ENCODE data around the gene ZDHHC19. TPM values are rescaled to one million over a fixed set of nuclear protein-coding genes. Genes with fewer than 3 reads are reported as not detected.

ZDHHC19 gene
- total and polyA plus RNA-seq, 2 donors (not counting 1 experiment from before 2014, with no cell fraction given), result not detected

- peak; percentile 11 to 28 for DNase-seq (ENCODE audit: low read depth in 2 of 2)
- no peak overlapping the region for H3K4me2 ChIP-seq (ENCODE audit: extremely low read depth, insufficient read depth, low read length)
- no peaks in the 10 kb centered on the region for H3K27me3 ChIP-seq (ENCODE audit: control insufficient read depth, insufficient read depth, low read length)
- TF ChIP-seq EZH2 (IDR thresholded peaks at IDR 0.05; ENCODE audit: low read length, missing control alignments) (no peak), CTCF (conservative IDR thresholded peaks at IDR 0.05 in 1 of 2, IDR thresholded peaks at IDR 0.05 in 1 of 2; ENCODE audit: low read depth in 1 of 2, low read length in 2 of 2) (no peak)
- no peaks in the 10 kb centered on the region for H3K9me3 ChIP-seq (ENCODE audit: control insufficient read depth, insufficient read depth, low read depth, low read length)
- no peaks in the 10 kb centered on the region for H3K4me1 ChIP-seq (ENCODE audit: control insufficient read depth, extremely low read depth, insufficient read depth, low read length)
- H4K20me1 ChIP-seq (ENCODE audit: control insufficient read depth, extremely low read depth, insufficient read depth, low read length), result no peaks in the 10 kb centered on the region
- no peaks in the 10 kb centered on the region for H3K36me3 ChIP-seq (ENCODE audit: control insufficient read depth, insufficient read depth, low read length)
- H3K79me2 ChIP-seq (ENCODE audit: control insufficient read depth, insufficient read depth, low read length), result no peaks in the 10 kb centered on the region
- H3K4me3 ChIP-seq (replicated peaks in 1 of 4; ENCODE audit: control extremely low read depth in 1 of 4, insufficient read depth in 1 of 4, low read depth in 3 of 4, low read length in 4 of 4), result no peak overlapping the region
- H3K9ac ChIP-seq (ENCODE audit: insufficient read depth, low read length), result no peak overlapping the region
- no peak overlapping the region for H3K27ac ChIP-seq (ENCODE audit: insufficient read depth, low read length)
- no peak overlapping the region for H2AFZ ChIP-seq (ENCODE audit: low read length)
Measured at GRCh38 chr3:196227629-196228493, 16.7 kb upstream of the ZDHHC19 start.

GRCh38 chr3:196227121-196227561, 15.9 kb upstream of the ZDHHC19 start:
- H3K9ac ChIP-seq (ENCODE audit: insufficient read depth, low read length), result no peak overlapping the region
- no peak for DNase-seq (ENCODE audit: low read depth in 2 of 2)
- H3K27ac ChIP-seq (ENCODE audit: insufficient read depth, low read length), result no peak overlapping the region
- no peaks in the 10 kb centered on the region for H3K27me3 ChIP-seq (ENCODE audit: control insufficient read depth, insufficient read depth, low read length)
- H3K4me1 ChIP-seq (ENCODE audit: control insufficient read depth, extremely low read depth, insufficient read depth, low read length), result no peaks in the 10 kb centered on the region
- H2AFZ ChIP-seq (ENCODE audit: low read length), result no peak overlapping the region
- no peaks in the 10 kb centered on the region for H4K20me1 ChIP-seq (ENCODE audit: control insufficient read depth, extremely low read depth, insufficient read depth, low read length)
- TF ChIP-seq CTCF (conservative IDR thresholded peaks at IDR 0.05 in 1 of 2, IDR thresholded peaks at IDR 0.05 in 1 of 2; ENCODE audit: low read depth in 1 of 2, low read length in 2 of 2) (no peak), EZH2 (IDR thresholded peaks at IDR 0.05; ENCODE audit: low read length, missing control alignments) (no peak)
- H3K9me3 ChIP-seq (ENCODE audit: control insufficient read depth, insufficient read depth, low read depth, low read length), result no peaks in the 10 kb centered on the region
- H3K4me2 ChIP-seq (ENCODE audit: extremely low read depth, insufficient read depth, low read length), result no peak overlapping the region
- H3K79me2 ChIP-seq (ENCODE audit: control insufficient read depth, insufficient read depth, low read length), result no peaks in the 10 kb centered on the region
- H3K4me3 ChIP-seq (replicated peaks in 1 of 4; ENCODE audit: control extremely low read depth in 1 of 4, insufficient read depth in 1 of 4, low read depth in 3 of 4, low read length in 4 of 4), result no peak overlapping the region
- no peaks in the 10 kb centered on the region for H3K36me3 ChIP-seq (ENCODE audit: control insufficient read depth, insufficient read depth, low read length)

GRCh38 chr3:196225763-196226364, 14.7 kb upstream of the ZDHHC19 start:
- Histone ChIP-seq H3K4me3 (replicated peaks in 1 of 4; ENCODE audit: control extremely low read depth in 1 of 4, insufficient read depth in 1 of 4, low read depth in 3 of 4, low read length in 4 of 4) (no peak overlapping the region), H3K4me1 (ENCODE audit: control insufficient read depth, extremely low read depth, insufficient read depth, low read length) (no peaks in the 10 kb centered on the region), H3K27me3 (ENCODE audit: control insufficient read depth, insufficient read depth, low read length) (no peaks in the 10 kb centered on the region), H3K36me3 (ENCODE audit: control insufficient read depth, insufficient read depth, low read length) (no peaks in the 10 kb centered on the region), H3K9ac (ENCODE audit: insufficient read depth, low read length) (no peak overlapping the region), H3K9me3 (ENCODE audit: control insufficient read depth, insufficient read depth, low read depth, low read length) (no peaks in the 10 kb centered on the region), H3K27ac (ENCODE audit: insufficient read depth, low read length) (no peak overlapping the region), H4K20me1 (ENCODE audit: control insufficient read depth, extremely low read depth, insufficient read depth, low read length) (no peaks in the 10 kb centered on the region), H2AFZ (ENCODE audit: low read length) (no peak overlapping the region), H3K4me2 (ENCODE audit: extremely low read depth, insufficient read depth, low read length) (no peak overlapping the region), H3K79me2 (ENCODE audit: control insufficient read depth, insufficient read depth, low read length) (no peaks in the 10 kb centered on the region)
- DNase-seq (ENCODE audit: low read depth in 2 of 2), result no peak
- TF ChIP-seq EZH2 (IDR thresholded peaks at IDR 0.05; ENCODE audit: low read length, missing control alignments) (no peak), CTCF (conservative IDR thresholded peaks at IDR 0.05 in 1 of 2, IDR thresholded peaks at IDR 0.05 in 1 of 2; ENCODE audit: low read depth in 1 of 2, low read length in 2 of 2) (no peak)
